GM12872 (cell line): ENCODE measurements around the gene ATP8B3.

Experiments
- CTCF ChIP-seq: IDR thresholded peaks from 3 replicates; pipeline ENCODE4 v1.5.1; 2011; ENCODE audit warnings: low read depth, mild to moderate bottlenecking, low read length, moderate library complexity; ENCODE audit not compliant: insufficient read depth

ATP8B3 gene

GRCh38 chr19:1799695-1800342 lies 12.3 kb downstream of the ATP8B3 start:
- no peak for TF ChIP-seq CTCF

- TF ChIP-seq CTCF: no peak
These were observed 15.5 kb downstream of the ATP8B3 start for GRCh38 chr19:1796395-1797142.

- no peak for TF ChIP-seq CTCF
These were observed 17.5 kb downstream of the ATP8B3 start for GRCh38 chr19:1794424-1795172.

DNA sequence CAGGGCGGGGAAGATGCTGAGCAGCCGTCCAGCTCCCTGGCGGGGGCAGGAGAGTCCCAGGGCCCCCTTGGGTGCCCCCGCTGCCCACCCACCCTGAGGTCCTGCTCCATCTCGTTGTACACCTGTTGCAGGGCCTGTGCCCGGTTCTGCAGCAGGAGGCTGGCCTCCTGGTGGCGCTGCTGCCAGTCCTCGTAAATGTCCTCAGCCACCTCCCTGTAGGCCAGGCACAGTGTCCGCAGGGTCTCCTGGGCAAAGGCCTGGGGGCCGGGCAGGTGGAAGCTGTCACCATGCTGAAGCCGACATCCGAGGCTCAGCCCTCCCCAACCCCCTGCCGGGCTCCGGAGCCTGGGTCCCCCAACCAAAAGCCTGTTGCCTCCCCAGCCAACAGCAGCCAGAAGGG lies 20.2 kb downstream of the ATP8B3 start:
- TF ChIP-seq CTCF: no peak

GRCh38 chr19:1790054-1790792 lies 21.9 kb downstream of the ATP8B3 start:
- no peak for TF ChIP-seq CTCF

GRCh38 chr19:1789261-1790041 lies 22.6 kb downstream of the ATP8B3 start:
- no peak for TF ChIP-seq CTCF
